Iris pigment epithelial cell (primary cell): ENCODE data around the gene PSMB3.

Experiments
- DNase-seq: peaks from one replicate; pipeline ENCODE4 v3.0.0-alpha.2; 2011; ENCODE audit warnings: low read depth

Gene PSMB3

GRCh38 chr17:38752308-38753070, at the start of gene PSMB3:
Gene PSMB3 (plus strand): TSS chr17:38752741. CDS start chr17:38752827, 86 bp downstream.
- peak; percentile 99 for DNase-seq

- DNase-seq, result no peak
These were observed 49.4 kb upstream of the PSMB3 start for GRCh38 chr17:38702916-38703741.

- DNase-seq, result no peak
These were observed 48.6 kb upstream of the PSMB3 start for GRCh38 chr17:38703742-38704605.

- peak; percentile 74 for DNase-seq
These were observed 47.7 kb upstream of the PSMB3 start, which contains the start of gene MLLT6 for GRCh38 chr17:38704606-38705522. Gene MLLT6 (plus strand): TSS chr17:38705273. CDS start chr17:38705633, 360 bp downstream.

GRCh38 chr17:38705523-38705802, 47.1 kb upstream of the PSMB3 start:
- DNase-seq, result no peak

- no peak for DNase-seq
These were observed 46.6 kb upstream of the PSMB3 start for GRCh38 chr17:38705803-38706504.

- DNase-seq, result no peak
These were observed 45.9 kb upstream of the PSMB3 start for GRCh38 chr17:38706505-38707216.

- no peak for DNase-seq
These were observed 44.7 kb upstream of the PSMB3 start for GRCh38 chr17:38707678-38708351.

GRCh38 chr17:38709104-38709820, 43.3 kb upstream of the PSMB3 start:
- DNase-seq, result no peak

GRCh38 chr17:38709864-38710603, 42.5 kb upstream of the PSMB3 start:
- no peak for DNase-seq

GRCh38 chr17:38710604-38710962, 42.0 kb upstream of the PSMB3 start:
- no peak for DNase-seq

- DNase-seq, result no peak
These were observed 41.6 kb upstream of the PSMB3 start for GRCh38 chr17:38710985-38711384.

GRCh38 chr17:38711792-38712571, 40.6 kb upstream of the PSMB3 start:
- DNase-seq, result no peak

GRCh38 chr17:38712593-38712992, 39.9 kb upstream of the PSMB3 start:
- DNase-seq, result no peak

GRCh38 chr17:38713456-38714075, 39.0 kb upstream of the PSMB3 start:
- no peak for DNase-seq

- DNase-seq, result no peak
These were observed 37.2 kb upstream of the PSMB3 start for GRCh38 chr17:38715216-38715943.
